PFSK-1 (cell line): ENCODE measurements around the gene INSYN2B.

Source experiments
- FOXP2 ChIP-seq: optimal IDR thresholded peaks from 2 replicates; pipeline ENCODE3; 2011; ENCODE audit warnings: borderline replicate concordance, control low read depth, inconsistent platforms; ENCODE audit not compliant: insufficient read depth; ENCODE audit errors: extremely low read length, extremely low read depth
- POLR2AphosphoS5 ChIP-seq: IDR thresholded peaks from 2 replicates; pipeline ENCODE4 v1.6.1; 2012; ENCODE audit warnings: low read depth, mild to moderate bottlenecking, control low read depth, low read length, moderate library complexity
- SIN3A ChIP-seq: IDR thresholded peaks from 2 replicates; pipeline ENCODE4 v1.6.1; 2012; ENCODE audit warnings: mild to moderate bottlenecking, low read length, moderate library complexity, borderline replicate concordance; ENCODE audit not compliant: insufficient read depth
- TAF1 ChIP-seq: IDR thresholded peaks from 2 replicates; pipeline ENCODE4 v1.6.1; 2012; ENCODE audit warnings: low read length, control low read depth, borderline replicate concordance; ENCODE audit not compliant: insufficient read depth
- TF ChIP-seq, protein P1 (sequence below), 2 experiments: IDR thresholded peaks; 2 replicates each; pipeline versions ENCODE4 v1.6.1 to v1.8.0; 2011 to 2012; ENCODE audit warnings: low read depth in 2 of 2, low read length in 2 of 2, control low read depth in 1 of 2, inconsistent platforms in 1 of 2, mild to moderate bottlenecking in 1 of 2, moderate library complexity in 1 of 2; ENCODE audit not compliant: insufficient read depth in 1 of 2

DNA sequence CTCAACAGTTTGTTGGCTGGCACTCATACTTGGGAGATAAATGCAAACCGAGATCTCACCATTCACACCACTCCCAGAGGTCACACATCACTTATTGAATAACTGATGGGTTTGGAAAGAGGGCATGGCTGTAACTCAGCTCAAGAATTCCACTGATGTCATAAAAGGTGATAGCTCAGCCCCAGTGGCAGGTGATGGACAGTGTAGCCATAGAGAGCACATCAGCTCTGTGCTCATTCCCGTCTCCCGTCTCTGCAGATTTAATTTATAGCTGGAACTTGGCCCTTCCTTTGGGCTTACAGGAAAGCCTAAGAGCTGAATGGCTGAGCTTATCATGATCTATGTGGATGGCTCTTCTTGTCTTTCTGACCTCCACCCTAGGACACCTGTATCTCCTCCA lies 59.8 kb downstream of the INSYN2B start:
- no peak for TF ChIP-seq POLR2AphosphoS5
- no peak for TF ChIP-seq SIN3A
- no peak for TF ChIP-seq TAF1
- TF ChIP-seq, protein P1, sequence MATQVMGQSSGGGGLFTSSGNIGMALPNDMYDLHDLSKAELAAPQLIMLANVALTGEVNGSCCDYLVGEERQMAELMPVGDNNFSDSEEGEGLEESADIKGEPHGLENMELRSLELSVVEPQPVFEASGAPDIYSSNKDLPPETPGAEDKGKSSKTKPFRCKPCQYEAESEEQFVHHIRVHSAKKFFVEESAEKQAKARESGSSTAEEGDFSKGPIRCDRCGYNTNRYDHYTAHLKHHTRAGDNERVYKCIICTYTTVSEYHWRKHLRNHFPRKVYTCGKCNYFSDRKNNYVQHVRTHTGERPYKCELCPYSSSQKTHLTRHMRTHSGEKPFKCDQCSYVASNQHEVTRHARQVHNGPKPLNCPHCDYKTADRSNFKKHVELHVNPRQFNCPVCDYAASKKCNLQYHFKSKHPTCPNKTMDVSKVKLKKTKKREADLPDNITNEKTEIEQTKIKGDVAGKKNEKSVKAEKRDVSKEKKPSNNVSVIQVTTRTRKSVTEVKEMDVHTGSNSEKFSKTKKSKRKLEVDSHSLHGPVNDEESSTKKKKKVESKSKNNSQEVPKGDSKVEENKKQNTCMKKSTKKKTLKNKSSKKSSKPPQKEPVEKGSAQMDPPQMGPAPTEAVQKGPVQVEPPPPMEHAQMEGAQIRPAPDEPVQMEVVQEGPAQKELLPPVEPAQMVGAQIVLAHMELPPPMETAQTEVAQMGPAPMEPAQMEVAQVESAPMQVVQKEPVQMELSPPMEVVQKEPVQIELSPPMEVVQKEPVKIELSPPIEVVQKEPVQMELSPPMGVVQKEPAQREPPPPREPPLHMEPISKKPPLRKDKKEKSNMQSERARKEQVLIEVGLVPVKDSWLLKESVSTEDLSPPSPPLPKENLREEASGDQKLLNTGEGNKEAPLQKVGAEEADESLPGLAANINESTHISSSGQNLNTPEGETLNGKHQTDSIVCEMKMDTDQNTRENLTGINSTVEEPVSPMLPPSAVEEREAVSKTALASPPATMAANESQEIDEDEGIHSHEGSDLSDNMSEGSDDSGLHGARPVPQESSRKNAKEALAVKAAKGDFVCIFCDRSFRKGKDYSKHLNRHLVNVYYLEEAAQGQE (IDR thresholded peaks at IDR 0.05; ENCODE audit: insufficient read depth in 1 of 2, low read depth in 2 of 2, low read length in 2 of 2) = no peak
- no peak for TF ChIP-seq FOXP2
